HG03064 (cell line): Measurements from ENCODE around the gene CDC45.

ENCODE experiments used
- ATAC-seq: cut with Tn5 transposase; IDR thresholded peaks from one replicate; pipeline ENCODE4 v1.9.1; 2021; ENCODE audit warnings: low read depth; ENCODE audit not compliant: unreplicated experiment

Gene CDC45

DNA sequence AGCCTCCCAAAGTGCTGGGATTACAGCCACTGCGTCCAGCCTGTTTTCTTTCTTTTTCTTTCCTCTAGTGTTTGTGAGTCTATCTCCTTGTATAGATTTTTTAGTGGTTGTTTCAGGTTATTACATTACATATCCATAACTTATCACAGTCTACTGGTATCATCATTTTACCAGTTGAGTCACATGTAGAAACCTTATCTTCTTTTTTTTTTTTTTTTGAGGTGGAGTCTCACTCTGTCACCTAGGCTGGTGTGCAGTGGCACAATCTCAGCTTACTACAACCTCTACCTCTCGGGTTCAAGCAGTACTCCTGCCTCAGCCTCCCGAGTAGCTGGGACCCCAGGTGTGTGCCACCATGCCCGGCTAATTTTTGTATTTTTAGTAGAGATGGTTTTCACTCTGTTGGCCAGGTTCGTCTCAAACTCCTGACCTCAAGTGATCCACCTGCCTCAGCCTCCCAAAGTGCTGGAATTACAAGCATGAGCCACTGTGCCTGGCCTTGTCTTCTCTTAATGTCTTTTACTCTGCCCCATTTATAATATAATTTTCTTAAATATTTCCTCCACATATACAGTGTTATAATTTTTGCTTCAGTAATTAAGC, 11.0 kb downstream of the CDC45 start:
- no peak for ATAC-seq

DNA sequence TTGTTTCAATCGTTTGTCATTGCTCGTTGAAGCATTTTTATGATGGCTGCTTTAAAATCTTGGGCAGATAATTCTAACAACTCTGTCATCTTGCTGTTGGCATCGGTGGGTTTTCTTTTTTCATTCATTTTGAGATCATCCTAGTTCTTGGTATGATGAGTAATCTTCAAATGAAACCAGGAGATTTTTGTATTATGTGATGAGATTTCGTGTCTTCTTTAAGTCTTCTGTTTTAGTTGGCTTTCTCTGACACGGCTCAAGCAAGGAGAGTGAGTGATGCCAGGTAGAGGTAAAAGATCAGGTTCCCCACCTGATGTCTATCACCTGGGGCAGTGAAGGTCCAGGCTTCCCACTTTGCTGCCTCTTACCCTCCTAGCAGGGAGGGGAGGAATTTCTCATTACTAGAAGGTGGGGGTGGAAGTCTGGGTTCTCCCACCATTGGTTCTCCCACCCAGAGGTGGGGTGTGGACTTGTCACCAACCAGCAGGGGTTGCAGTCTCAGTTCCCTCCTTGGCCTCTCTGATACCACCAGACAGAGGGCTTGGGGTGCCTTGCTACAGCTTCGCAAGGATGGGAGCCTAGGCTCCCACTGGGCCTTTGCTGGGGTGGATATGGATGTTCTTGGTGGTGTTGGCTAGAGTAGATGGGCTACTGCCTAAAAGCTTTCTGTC, 12.9 kb downstream of the CDC45 start:
- no peak for ATAC-seq

DNA sequence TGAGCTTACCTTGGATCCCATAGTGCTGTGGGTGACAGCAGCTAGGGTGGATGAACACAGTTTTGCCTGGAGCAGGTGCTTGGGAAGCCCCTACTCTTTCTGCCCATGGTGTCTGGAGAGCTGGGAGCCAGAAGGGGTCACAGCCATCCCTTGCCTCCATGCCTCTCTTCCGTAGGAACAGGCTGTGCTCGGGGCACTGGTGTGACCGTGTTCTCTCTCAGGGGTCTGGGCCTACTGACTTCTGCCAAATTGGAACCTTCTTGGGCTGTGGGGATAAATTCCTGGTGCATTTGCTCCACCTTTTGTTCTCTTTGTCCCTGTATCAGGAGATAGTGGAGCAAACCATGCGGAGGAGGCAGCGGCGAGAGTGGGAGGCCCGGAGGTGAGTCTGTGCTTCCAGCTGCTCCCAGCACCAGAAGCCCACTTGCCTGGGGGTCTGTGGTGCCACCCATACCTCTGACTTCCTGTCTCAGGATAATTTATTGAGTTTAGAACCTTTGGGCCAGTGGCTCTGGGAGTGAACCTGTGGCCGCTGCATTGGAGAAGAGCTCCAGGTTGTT, 14.4 kb downstream of the CDC45 start:
- ATAC-seq = no peak

DNA sequence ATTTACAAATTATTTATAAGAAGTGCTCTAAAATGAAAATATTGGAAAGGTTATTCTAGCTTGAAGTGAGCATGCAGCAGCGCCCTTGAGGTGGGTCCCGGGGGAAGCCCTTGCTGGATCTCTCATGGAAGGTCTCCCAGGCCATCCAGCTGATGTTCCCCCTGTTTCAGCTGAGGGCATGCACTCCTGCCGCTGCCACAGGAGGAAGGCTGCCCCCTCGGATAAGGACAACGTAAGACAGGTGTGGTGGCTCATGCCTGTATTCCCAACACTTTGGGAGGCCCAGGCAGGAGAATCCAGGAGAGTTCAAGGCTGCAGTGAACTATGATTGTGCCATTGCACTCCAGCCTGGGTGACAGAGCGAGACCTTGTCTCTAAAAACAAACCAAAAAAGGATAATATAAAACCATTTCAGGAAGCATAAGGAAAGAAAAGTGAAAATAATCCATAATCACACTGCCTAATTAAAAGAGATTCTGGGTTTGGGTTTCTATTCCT, 15.0 kb downstream of the CDC45 start:
- ATAC-seq = no peak

DNA sequence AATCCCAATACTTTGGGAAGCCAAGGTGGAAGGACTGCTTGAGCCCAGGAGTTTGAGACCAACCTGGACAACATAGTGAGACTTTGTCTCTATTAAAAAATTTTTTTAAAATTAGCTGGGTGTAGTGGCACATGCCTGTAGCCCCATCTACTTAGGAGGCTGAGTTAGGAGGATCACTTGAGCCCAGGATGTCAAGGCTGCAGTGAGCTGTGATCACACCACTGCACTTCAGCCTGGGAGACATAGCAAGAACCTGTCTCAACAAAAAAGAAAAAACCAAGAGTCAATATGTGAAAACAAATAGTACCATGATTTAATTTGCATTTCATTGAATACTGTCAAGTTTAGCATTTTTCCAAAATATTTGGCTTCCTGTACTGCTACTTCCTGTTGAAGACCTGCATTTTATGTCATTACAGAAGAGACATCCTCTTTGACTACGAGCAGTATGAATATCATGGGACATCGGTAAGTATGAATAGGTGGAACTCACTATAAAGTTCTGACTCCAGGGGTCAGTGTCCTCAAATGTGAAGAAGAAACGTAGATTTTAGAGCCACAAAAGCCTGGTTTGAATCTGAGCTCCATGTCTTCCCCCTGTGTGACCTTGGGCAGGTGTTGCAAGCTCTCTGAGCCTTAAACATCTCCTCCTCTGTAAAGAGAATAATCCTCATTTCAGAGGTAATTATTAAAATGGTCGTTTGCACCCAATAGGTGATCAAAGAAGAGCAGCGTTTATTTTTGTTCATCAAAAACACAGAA, 16.0 kb downstream of the CDC45 start:
- no peak for ATAC-seq

DNA sequence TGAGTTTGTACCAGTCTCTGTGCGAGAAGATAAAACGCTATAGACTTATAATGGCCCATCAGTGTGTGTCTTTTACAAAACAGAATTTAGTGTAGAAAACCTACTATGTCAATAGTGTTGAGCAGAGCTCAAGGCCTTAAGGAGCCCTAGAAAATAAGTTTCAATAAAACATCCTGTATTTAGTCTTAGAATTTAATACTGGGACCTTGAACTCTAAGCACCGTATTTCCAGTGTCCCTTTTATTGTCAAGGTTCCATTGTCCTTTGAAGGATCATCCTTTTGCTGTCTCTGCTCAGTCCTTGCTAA, 16.6 kb downstream of the CDC45 start:
- no peak for ATAC-seq

DNA sequence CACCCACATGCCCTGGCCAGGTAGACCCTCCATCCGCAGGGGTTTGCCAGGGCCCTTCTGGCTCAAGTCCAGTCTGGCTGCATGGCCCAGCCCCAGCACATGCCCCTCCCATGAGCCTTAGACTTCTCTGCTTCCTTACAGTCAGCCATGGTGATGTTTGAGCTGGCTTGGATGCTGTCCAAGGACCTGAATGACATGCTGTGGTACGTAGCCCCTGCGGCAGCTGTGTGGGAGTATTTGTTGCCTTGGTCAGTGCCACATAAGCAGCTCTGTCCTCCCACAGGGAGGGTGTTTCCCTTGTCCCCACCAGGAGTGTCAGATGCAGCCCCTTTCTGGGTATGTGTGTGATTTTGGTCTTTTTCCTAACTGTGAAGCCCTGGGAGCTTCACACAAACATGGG, 17.5 kb downstream of the CDC45 start:
- ATAC-seq = no peak

DNA sequence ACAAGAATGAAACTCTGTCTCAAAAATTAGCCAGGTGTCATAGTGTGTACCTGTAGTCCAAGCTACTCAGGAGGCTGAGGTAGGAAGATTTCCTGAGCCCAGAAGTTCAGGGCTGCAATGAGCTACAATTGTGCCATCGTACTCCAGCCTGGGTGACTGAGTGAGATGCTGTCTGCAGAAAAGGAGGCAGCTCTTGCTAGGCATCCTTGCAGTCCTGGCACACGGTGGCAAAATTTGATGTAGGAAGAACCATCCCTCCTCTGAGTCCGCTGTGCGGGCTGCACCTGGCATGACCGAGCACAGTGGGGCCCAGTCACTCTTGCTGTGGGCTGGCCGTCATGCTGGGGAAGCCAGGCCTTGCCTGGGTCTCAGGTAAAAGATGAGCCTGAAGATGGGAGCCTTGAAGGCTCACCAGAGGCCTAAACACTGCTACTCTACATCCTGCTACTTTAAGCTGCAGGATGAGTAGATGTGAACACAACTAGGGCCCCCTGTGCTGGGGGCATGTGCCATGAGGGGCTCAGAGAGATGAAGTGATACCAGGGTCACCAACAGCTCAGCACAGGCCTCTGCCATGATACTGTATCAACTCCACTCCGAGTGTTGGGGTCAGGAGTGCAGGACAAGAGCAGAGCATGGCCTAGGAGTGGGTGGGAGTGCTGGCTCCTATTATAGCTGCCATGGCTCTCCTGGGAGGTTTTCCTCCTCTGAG, 18.6 kb downstream of the CDC45 start:
- ATAC-seq = no peak

DNA sequence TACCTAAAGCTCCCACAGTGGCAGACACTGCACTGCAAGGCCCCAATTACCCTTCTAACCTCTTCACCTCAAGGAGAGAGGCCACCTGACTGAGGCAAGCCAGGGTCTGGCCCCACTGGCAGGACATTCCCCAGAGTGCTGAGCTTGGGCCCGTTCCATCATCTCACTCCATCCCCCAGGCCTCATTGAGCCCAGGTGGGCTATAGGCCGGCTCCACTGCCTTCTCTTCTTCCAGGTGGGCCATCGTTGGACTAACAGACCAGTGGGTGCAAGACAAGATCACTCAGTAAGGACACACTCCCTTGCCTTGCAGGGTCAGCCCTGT, 19.1 kb downstream of the CDC45 start:
- no peak for ATAC-seq

DNA sequence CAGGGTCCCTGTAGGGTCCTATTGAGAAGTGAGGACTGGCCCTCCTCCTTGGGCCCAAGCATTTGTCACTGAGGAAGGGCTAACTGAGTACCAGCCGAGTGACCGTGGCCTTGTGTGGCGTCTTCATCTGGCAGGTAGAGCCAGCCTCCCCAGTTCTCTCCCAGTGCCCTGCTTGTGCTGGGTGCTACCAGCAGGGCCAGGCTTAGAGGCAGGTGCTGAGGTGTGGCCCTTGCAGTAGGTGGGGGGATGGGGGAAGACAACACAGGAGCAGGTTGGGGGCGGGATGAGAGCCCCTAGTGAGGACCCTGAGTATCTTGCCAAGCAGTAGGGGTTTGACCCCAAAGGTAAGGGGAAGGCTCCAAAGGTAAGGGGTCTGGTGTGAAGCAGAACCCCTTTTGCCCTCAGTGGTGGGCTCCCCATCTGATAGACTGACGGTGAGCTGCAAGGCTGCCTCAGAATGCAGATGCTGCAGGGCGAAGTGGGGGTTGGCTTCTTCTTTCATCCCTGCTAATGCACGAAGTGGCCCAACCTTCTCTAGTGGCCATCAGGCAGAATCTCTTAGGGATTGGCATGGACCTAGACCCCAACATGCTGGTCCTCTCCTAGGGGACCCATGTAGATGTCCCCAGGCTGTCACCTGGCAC, 19.6 kb downstream of the CDC45 start:
- no peak for ATAC-seq

DNA sequence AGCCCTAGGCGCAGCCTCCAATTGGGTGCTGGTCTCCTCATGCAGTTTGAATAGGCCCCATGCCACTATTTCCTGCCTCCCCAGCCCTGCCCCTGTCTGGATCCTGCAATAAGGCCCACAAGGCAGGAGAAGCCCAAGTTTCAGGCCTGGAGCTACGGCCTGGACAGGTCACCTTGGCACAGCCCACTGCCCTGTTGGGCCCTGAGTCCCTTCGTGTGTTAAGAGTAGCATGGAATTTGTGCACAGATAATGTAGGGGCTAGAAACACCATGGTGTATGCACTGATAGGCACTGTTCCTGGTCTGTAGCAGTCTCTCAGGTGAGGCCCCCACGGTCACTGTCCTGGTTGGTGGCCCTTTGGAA, 20.1 kb downstream of the CDC45 start:
- ATAC-seq = no peak

DNA sequence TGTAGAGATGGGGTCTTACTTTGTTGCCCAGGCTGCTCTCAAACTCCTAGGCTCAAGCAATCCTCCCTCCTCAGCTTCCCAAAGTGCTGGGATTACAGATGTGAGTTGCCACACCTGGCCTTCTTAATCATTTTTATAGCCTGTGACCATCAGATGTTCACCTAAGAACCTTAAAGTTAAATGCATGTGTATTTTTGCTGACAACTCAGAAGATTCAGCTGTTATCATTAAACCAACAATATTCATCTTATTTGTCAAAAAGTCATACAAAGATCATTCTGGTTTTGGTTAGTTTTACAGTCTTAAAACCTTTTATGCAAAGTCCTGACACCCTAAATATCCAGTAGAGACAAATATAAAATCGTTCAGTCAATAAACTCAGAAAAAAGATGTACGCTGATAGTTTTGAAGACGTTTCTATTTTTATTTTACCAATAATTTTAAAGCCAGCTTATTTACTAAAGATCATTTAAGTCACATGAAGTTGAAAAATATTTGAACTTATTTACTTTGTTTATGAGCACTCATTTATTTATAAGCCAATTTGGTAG, 22.3 kb downstream of the CDC45 start:
- ATAC-seq = no peak

DNA sequence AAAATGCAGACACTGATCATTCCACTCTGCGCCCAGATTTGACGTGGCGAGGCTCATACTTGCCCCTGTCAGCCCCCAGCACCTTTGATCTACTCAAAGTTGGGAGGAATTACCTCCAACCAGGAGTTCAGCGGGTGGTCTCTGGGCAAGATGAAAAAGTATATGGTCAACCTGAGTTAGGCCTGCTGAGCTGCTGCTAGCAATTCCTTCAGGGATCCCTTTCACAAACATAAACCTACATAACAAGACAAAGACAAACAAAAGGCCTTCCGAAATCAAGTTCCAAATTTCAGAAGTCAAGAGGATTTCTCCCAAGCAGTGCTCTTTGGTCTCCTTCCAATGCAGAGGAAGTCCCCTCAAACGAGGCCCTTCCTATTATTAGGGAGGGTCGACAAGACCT, 23.6 kb downstream of the CDC45 start:
- no peak for ATAC-seq

DNA sequence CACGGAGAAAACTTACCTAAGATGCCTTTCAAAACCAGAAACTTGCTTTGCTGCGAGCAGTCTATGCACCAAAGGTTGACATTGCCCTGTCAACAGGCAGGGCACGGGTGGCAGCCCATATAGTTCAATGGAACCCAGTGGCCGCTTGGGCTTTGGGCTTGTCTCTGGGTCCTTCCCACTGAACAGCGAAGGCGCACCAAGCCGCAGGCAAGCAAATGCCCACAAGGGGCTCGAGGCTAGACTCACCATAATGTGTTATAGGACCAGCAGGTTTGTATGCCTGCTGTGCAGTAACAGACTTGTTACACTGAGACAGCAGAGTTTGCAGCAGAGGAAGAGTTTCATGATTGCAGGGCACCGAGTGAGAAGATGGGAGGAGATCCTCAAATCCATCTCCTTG, 24.1 kb downstream of the CDC45 start:
- no peak for ATAC-seq

DNA sequence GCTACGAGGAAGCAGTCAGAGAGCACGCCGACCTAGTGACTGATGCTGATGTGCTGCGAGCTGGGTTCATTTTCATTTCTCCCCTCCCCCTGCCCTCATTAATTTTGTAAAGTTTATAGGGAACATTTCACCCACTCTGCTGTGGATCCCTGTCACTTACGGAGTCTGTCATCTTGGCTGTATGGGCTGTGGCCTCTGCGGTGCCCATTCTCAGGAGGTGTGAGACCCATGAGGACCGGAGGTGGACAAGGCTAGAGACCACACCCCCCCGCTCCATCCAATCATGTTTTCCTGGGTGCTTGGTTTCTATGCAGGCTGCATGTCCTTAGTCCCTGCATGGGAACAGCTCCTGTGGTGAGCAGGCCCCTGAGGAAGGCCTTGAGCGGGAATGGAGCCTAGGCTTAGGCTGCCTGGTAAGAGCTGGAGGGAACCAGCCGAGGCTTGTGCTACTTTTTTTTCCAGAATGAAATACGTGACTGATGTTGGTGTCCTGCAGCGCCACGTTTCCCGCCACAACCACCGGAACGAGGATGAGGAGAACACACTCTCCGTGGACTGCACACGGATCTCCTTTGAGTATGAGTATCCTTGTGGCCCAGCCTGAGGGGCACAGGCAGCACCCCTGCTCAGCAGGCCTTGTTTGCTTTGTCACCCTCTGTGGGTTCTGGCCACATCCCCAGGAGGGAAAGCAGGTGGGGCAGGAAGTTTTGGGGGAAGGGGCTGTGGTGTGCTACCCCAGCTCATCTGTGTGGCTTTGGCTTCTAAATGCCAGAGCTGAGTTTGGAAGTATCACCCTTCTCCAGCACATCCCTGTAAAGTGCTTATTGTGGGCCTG, 25.4 kb downstream of the CDC45 start:
- no peak for ATAC-seq

DNA sequence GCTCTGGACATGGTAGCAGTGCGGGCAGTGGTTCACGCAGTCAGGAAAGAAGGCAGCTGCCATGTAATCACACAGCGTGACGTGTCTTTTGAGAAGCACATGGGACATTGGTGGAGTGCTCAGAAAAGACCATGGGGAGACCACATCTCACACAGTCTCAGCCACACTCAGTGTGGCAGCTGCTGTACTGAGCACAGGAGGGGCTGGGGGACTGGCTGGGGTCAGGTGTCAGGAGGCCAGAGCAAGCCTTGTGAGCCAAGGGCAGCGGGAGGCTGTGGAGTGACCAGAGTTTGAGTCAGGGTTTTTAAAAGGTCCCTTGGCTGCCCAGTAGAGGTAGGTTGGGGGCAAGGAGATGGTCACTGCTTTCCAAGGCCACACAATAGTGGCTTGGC, 26.0 kb downstream of the CDC45 start:
- ATAC-seq = no peak

DNA sequence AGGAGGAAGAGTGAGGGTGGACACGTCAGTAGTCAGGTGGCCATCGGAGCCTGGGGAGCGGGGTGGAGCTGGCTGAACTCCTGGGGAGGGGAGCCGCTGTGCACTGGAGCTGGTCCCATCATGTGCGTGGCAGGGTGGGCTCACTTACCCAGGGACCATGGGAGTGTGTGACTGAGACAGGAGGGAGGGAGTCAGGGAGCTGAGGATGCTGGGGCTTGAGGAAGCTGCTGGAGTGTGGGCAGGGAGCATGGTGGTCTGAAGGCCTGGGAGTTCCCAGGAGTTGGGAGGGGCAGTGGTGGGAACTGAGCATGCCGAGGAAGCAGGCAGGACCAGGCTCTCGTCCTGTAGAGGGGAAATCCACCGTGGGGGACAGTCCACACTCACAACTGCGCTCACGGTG, 26.5 kb downstream of the CDC45 start:
- no peak for ATAC-seq

DNA sequence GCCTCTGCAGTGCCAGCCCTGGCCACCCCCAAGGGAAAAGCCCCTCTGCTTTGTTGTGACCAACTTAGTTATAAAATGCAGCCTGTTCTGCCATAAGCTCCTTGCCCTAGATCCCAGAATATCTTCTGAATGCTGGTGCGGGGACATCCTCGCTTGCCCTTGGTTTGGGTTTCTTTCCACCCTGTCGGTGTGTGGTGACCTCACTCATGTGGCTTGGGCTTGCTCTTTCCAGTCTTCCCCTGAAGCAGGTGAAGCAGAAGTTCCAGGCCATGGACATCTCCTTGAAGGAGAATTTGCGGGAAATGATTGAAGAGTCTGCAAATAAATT, 27.8 kb downstream of the CDC45 start:
- no peak for ATAC-seq

DNA sequence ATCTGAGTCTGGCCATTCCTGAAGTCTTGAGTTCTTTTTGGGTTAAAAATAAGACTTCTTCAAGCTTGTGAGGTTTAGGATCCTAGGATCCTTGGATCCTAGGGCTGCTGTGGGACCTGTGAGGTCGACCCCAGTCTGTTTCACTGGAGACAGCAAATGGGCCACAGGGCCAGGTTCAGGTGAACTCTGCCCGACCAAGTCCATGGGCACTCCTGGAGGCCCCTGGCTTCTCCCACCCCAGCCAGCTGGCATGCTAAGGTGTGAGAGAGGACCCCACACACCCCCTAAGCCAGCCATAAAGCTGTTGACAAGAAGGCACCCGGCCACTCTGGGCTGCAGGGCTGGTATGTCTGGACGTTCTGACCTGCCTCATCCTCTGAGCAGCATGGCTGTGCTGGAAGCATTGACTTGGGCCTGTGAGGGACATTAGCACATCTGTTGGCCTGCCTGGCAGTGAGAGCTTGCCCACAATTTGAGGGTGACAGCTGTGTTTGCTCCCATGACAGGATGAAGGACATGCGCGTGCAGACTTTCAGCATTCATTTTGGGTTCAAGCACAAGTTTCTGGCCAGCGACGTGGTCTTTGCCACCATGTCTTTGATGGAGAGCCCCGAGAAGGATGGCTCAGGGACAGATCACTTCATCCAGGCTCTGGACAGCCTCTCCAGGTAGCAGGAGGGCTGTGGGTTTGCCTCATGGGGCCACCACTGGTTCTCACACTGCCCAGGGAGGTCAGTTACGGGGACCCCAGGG, 28.5 kb downstream of the CDC45 start:
- no peak for ATAC-seq
